Renal cortex interstitium (tissue), 11 donors: ENCODE results near the gene RBFOX2. TPM values are rescaled to one million over a fixed set of nuclear protein-coding genes. Genes with fewer than 3 reads are reported as not detected.
"Not testable (repeated sequence)": the region's sequence is repeated elsewhere in the genome, so short reads cannot be mapped to it uniquely, and the experiment has no call there.

ENCODE experiments used
- DNase-seq, 11 donors: peaks; one replicate each; pipeline ENCODE4 v3.0.0-alpha.2; 2013; ENCODE audit warnings: low read depth in 9 of 11, low spot score in 4 of 11; ENCODE audit errors: extremely low read depth in 1 of 11
- polyA plus RNA-seq, 3 donors: library from polyadenylated mRNA; unstranded; fragments of 120-200 nt; gene quantifications; one replicate each; pipeline ENCODE4 v1.2.1, GENCODE V29; 2013; ENCODE audit not compliant: insufficient read length in 3 of 3

The RBFOX2 gene
- polyA plus RNA-seq, 3 donors: 114 to 137 (median 130) TPM

- DNase-seq: no peak
Observed at GRCh38 chr22:35725521-35725920, 303.1 kb downstream of the RBFOX2 start.

DNA sequence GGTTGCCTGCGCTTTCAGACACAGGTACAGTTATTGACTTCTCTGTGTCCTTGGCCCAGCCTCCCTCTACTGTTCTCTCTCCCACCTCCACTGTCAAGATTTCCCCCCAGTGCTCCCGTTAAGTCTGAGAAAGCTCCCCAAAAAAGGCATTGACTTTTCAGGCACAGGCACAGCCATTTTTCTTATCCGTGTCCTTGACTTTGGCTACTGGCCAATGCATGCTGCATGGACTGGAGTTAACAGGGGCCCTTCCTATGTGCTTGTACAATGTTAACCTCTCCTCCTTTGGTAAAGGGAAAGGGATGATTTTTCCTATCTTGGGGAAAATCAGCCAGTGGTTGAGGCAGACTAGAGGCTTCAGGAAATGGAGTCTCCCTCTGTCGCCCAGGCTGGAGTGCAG is 306.7 kb downstream of the RBFOX2 start:
- no peak for DNase-seq

DNA sequence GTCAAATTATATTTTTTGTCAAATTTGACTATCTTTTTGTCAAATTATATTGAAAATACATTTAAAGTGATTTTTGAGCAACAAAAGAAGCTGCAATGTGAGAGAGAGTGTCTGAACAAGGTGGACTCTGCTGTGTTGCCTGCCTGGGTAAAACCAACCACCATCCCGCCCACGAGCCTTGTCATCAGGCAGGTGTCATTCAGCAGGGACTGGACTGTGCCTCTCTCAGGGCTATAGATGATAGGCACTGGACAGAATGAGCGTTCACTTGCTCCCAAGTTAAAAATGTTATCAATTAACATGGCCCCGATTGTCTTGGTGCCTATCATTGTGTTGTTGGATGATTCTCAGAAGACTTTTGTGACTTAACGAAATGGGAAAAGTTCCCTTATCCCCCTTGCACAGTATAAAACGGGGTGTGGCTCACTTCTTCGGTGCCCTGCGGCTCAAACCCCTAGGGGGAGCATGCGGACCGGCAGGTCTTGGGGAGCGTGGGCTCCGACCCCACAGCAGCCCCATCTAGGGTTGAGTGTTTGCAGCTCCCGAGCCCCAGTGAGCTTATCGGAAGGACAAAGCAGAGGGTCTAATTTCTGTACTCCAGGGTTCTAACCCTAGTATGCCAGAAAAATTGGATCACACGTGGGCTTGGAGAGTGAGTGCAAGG is 309.3 kb downstream of the RBFOX2 start:
- no peak for DNase-seq

- no peak for DNase-seq
Observed at GRCh38 chr22:35717572-35717971, 311.1 kb downstream of the RBFOX2 start, which contains the start of gene APOL5. Gene APOL5 (plus strand): TSS chr22:35717872. CDS start chr22:35717872, 0 bp downstream.

GRCh38 chr22:35712672-35713071 is 316.0 kb downstream of the RBFOX2 start:
- no peak for DNase-seq

DNA sequence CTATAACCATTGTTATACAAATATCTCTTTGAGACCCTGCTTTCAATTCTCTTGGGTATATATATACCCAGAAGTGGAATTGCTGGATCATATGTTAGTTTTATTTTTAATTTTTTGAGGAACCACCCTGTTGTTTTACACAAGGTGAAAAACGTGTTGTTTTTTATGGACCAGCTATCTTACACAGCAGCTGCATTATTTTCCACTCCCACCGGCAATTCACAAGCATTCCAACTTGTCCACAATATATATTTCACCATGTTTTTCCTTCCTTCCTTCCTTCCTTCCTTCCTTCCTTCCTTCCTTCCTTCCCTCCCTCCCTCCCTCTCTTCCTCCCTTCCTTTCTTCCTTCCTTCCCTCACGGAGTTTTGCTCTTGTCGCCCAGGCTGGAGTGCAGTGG is 317.3 kb downstream of the RBFOX2 start:
- no peak for DNase-seq

- DNase-seq: no peak
Observed at GRCh38 chr22:35708917-35709316, 319.7 kb downstream of the RBFOX2 start.

DNA sequence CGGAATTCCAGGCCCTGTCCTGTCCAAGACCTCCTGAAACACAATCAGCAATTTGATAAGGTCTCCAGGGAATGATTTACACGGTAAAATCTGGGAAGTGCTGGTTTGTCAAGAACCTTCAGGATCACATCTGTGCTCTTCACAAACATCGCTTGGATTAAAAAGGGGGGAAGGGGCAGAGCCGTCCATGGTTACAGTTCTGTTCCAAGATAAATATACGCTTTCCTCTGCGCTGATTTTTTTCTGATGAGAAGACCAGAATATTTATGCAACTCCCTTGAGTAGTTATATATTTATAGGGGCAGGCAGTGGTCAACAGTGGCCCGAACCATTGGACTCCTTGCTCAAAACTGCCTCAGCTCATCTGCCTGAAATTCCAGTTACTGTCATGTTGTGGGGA is 320.2 kb downstream of the RBFOX2 start:
- no peak for DNase-seq

DNA sequence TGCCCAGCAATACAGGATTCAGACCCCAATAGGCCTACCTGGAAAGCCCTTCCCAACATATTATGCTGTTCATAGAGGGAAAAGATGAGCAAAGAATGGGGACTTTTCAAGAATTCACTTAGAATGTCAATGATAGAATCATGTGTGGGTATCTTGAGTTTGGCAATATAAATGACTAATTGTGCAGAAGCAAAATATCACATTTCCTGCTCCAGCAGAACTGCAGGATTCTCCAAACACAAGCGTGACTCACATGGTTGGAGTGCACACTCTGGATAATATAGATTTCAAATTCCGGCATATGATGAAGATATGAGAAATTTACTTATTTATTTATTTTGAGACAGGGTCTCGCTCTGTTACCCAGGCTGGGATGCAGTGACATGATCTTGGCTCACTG is 323.5 kb downstream of the RBFOX2 start:
- DNase-seq: no peak

DNA sequence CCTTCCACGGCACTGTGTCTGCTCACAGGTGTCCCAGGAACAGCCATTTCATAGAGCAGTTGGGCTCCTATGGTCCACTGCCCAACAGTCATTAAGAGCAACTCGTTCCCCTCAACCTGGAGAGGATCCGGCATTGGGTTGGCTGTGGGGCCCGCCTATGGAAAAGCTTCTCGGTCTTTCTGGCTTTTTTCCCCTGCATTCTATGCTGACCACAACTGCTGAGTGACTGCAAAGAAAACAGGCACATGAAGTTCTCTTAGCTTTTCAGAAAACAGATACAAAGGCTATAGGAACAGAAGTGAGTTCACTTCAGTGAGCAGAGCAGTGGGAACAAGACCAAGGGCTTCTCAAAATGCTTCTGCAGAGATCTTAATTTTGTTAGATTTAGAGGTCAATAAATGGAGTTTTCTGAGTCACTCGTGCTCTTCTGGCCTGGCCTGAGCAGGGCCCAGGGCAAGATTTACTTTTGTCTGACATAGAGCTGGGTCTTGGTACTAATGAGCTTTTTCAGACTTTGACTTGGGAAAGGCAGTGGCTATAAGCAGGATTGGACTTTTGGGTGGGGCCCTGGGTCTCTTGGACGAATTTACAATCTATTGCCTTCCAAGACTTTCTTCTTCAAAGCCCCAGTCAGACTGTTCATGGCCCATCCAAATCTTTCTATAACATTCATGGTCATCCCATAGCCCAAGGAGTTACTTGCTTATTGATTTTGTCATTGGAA is 324.6 kb downstream of the RBFOX2 start:
- no peak for DNase-seq

DNA sequence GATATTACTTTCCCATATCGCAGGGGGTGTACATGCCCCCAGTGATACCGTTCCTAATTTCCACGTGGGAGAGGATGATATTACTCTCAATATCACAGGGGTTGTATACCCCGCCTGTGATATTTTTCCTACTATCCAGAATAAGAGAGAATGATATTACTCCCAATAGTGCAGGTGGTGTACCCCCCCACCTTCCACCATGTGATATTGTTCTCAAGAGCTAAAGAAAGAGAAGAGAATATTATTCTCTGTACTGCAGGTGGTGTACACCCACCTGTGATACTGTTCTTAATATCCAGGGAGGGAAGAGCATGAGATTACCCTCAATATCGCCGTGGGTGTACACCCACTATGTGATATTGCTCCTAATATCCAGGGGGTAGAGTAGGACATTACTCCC is 328.8 kb downstream of the RBFOX2 start:
- DNase-seq: not testable (repeated sequence)

DNA sequence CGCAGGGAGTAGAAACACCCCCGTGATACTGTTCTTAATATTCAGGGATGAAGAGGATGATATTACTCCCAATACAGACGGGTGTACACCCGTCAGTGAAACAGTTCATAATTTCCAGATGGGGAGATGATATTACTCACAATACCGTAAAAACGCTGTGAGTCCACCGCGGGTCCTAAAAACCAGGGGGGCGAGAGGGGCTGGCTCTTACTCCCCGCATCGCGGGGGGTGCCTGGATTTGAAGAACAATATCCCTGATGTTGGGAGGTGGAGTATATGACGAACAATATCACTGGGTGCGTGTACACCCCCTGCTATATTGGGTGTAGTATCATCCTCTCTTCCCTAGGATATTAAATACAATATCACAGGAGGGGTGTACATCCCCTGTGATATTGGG is 331.5 kb downstream of the RBFOX2 start:
- DNase-seq: no peak

GRCh38 chr22:35695202-35695601 is 333.4 kb downstream of the RBFOX2 start:
- DNase-seq: no peak

DNA sequence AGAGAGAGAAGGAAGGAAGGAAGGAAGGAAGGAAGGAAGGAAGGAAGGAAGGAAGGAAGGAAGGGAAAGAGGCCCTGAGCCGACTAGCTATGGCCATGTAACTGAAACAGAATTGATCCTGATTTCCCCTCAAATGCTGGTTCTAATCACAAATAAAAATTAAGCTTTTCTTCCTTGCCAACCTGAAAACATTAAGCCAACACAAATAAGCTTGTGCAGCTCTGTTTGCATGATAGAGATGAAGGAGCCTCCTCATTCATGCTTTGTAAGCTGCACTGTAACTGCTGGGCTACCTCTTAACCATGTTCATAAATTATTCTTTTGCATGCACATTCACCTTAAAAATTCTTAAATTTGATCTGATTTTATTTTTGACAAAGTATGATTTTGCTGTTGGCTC is 338.6 kb downstream of the RBFOX2 start:
- DNase-seq: no peak

DNA sequence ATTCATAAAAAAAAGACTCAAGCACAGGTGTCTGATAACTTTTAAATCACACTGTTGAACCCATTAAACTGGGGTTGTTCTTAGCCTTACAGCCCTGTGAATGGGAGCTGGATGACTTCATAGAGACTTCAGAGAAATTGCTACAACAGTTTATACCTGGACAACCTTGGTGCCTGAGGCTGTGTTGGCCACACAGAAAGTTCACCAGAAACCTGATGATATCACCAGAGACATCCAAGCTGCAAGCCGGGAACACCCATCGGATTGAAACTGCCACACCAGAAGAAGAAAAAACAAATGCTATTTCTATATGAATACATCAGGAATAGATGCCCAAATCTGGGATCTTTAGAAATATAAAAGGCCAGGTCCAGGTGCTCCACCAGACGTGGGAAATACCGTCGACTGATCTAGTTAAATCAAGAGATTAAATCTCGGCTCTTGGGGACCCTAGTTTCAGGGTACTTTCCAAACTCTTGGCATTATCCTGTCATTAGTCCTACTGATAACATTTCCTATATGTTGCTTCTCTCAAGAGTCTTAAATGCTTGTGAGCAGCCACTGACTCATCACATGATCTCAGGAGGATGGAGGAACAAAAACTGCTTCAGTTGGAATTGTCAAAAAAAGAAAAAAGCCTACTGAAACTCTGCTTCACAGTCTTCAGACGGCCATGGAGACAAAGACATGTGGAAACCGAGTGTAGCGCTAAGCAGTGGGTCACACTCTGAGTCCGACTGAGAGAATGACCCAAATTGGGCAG is 339.5 kb downstream of the RBFOX2 start:
- DNase-seq: no peak

Other genes with a start within 250 kb of the RBFOX2 start
- gene APOL3, start 131.9 kb upstream of the RBFOX2 start, polyA plus RNA-seq: 10 to 100 TPM; 13.8 to 16.6 (median 14.7) TPM
- gene APOL4, start 173.0 kb upstream of the RBFOX2 start, polyA plus RNA-seq: 10 to 100 TPM in 2 of 3 donors, 1 to 10 TPM in 1; 4.6 to 11.3 (median 10.7) TPM
- 10 to 100 TPM; 24.8 to 45.4 (median 28.7) TPM for gene APOL2, start 210.7 kb upstream of the RBFOX2 start, polyA plus RNA-seq
- gene APOL1, start 224.3 kb upstream of the RBFOX2 start, polyA plus RNA-seq: 10 to 100 TPM in 1 of 3 donors, 1 to 10 TPM in 2; 7.2 to 13.9 (median 9.2) TPM